ENCODE measurements around the gene CALML4. TPM values are rescaled to one million over a fixed set of nuclear protein-coding genes. Genes with fewer than 3 reads are reported as not detected.

Gene CALML4
- total RNA-seq, 4 donors from 2014 or later: 16.8 to 77.8 (median 48.9) TPM

GRCh38 chr15:68195336-68196112, 9.6 kb downstream of the CALML4 start:
- peaks cover 0 to 50% (median 17%) of the 10 kb centered on the region in 3 donors for H3K4me1 ChIP-seq
- ATAC-seq: no peak
- no peak for TF ChIP-seq POLR2A (IDR thresholded peaks at IDR 0.05)
- no peak for TF ChIP-seq EP300 (IDR thresholded peaks at IDR 0.05)
- TF ChIP-seq POLR2AphosphoS5 (IDR thresholded peaks at IDR 0.05): no peak
- TF ChIP-seq CTCF (IDR thresholded peaks at IDR 0.05): no peak
- peak overlapping the region in 3 of 4 donors; percentile 58 to 72 (median 70) for H3K27ac ChIP-seq
- H3K36me3 ChIP-seq: peaks cover 0 to 28% of the 10 kb centered on the region in 2 donors
- 83 to 90% methylated on average over 4 to 5 of the region's 8 CpGs for WGBS, 2 donors (ENCODE audit: low coverage in 1 of 2)
- no peaks in the 10 kb centered on the region for H3K9me3 ChIP-seq
- H3K27me3 ChIP-seq: no peaks in the 10 kb centered on the region
- no peak overlapping the region for H3K4me3 ChIP-seq

- no peak for ATAC-seq
- 56 to 81% methylated on average over 2 to 5 of the region's 5 CpGs for WGBS, 2 donors (ENCODE audit: low coverage in 1 of 2)
- TF ChIP-seq POLR2A (IDR thresholded peaks at IDR 0.05) (no peak), CTCF (IDR thresholded peaks at IDR 0.05) (no peak), EP300 (IDR thresholded peaks at IDR 0.05) (no peak), POLR2AphosphoS5 (IDR thresholded peaks at IDR 0.05) (no peak)
- peaks cover 12 to 62% (median 13%) of the 10 kb centered on the region in 3 donors for H3K4me1 ChIP-seq
- no peaks in the 10 kb centered on the region for H3K27me3 ChIP-seq
- H3K36me3 ChIP-seq: peaks cover 0 to 28% of the 10 kb centered on the region in 2 donors
- H3K27ac ChIP-seq: peak overlapping the region; percentile 14 to 86 (median 76)
- no peak overlapping the region for H3K4me3 ChIP-seq
- H3K9me3 ChIP-seq: no peaks in the 10 kb centered on the region
These were observed 12.2 kb downstream of the CALML4 start for GRCh38 chr15:68192804-68193486.

GRCh38 chr15:68192117-68192516, 13.0 kb downstream of the CALML4 start:
- H3K27ac ChIP-seq: peak overlapping the region; percentile 20 to 86 (median 76)
- WGBS, 2 donors (ENCODE audit: low coverage in 1 of 2): 94 to 100% methylated on average over 1 to 4 of the region's 4 CpGs
- TF ChIP-seq POLR2AphosphoS5 (IDR thresholded peaks at IDR 0.05) (no peak), CTCF (IDR thresholded peaks at IDR 0.05) (no peak), POLR2A (IDR thresholded peaks at IDR 0.05) (no peak), EP300 (IDR thresholded peaks at IDR 0.05) (no peak)

GRCh38 chr15:68191555-68191954, 13.6 kb downstream of the CALML4 start:
- Histone ChIP-seq H3K27me3 (no peaks in the 10 kb centered on the region), H3K27ac (peak overlapping the region; percentile 20 to 86 (median 76)), H3K9me3 (no peaks in the 10 kb centered on the region), H3K4me3 (no peak overlapping the region), H3K4me1 (peaks cover 14 to 76% (median 15%) of the 10 kb centered on the region in 3 donors), H3K36me3 (peaks cover 0 to 26% of the 10 kb centered on the region in 2 donors)
- ATAC-seq: no peak
- TF ChIP-seq POLR2AphosphoS5 (IDR thresholded peaks at IDR 0.05) (no peak), POLR2A (IDR thresholded peaks at IDR 0.05) (no peak), EP300 (IDR thresholded peaks at IDR 0.05) (no peak), CTCF (IDR thresholded peaks at IDR 0.05) (no peak)
- 30 to 40% methylated on average over 1 to 3 of the region's 3 CpGs for WGBS, 2 donors (ENCODE audit: low coverage in 1 of 2)

More at GRCh38 chr15:68192117-68192516, 13.0 kb downstream of the CALML4 start:
- H3K27me3 ChIP-seq: no peaks in the 10 kb centered on the region
- ATAC-seq: no peak
- H3K4me3 ChIP-seq: no peak overlapping the region
- H3K36me3 ChIP-seq: peaks cover 0 to 26% of the 10 kb centered on the region in 2 donors
- H3K9me3 ChIP-seq: no peaks in the 10 kb centered on the region
- peaks cover 12 to 70% (median 15%) of the 10 kb centered on the region in 3 donors for H3K4me1 ChIP-seq

Data from gastroesophageal sphincter (tissue), 4 donors.